8988T (cell line): ENCODE measurements around the gene CRNKL1.
A peak's percentile ranks its signal among the peaks of the same experiment; 100 is the strongest.

ENCODE experiments used
- DNase-seq: peaks from one replicate; pipeline ENCODE4 v3.0.0; 2011

Gene CRNKL1

GRCh38 chr20:20060234-20060998 lies 8.2 kb upstream of the CRNKL1 start:
- DNase-seq = no peak

- no peak for DNase-seq
These were observed 546 bp downstream of the CRNKL1 start for GRCh38 chr20:20051767-20052073.

GRCh38 chr20:20039752-20040387 lies 12.4 kb downstream of the CRNKL1 start:
- DNase-seq = no peak

- no peak for DNase-seq
These were observed 13.7 kb downstream of the CRNKL1 start for GRCh38 chr20:20038586-20038985.

- no peak for DNase-seq
These were observed 14.3 kb downstream of the CRNKL1 start for GRCh38 chr20:20037960-20038359.

- no peak for DNase-seq
These were observed 15.5 kb downstream of the CRNKL1 start for GRCh38 chr20:20036756-20037155.

GRCh38 chr20:20034486-20034885 lies 17.8 kb downstream of the CRNKL1 start:
- DNase-seq = no peak

GRCh38 chr20:20031790-20032189 lies 20.5 kb downstream of the CRNKL1 start:
- no peak for DNase-seq

- no peak for DNase-seq
These were observed 25.0 kb downstream of the CRNKL1 start for GRCh38 chr20:20027284-20027683.

- no peak for DNase-seq
These were observed 27.3 kb downstream of the CRNKL1 start for GRCh38 chr20:20024942-20025341.

GRCh38 chr20:20023395-20023794 lies 28.9 kb downstream of the CRNKL1 start:
- DNase-seq = no peak

- no peak for DNase-seq
These were observed 29.8 kb downstream of the CRNKL1 start for GRCh38 chr20:20022498-20022897.

GRCh38 chr20:20021835-20022234 lies 30.4 kb downstream of the CRNKL1 start:
- no peak for DNase-seq

- DNase-seq = no peak
These were observed 31.4 kb downstream of the CRNKL1 start for GRCh38 chr20:20020908-20021307.

- no peak for DNase-seq
These were observed 33.1 kb downstream of the CRNKL1 start for GRCh38 chr20:20019123-20019522.

GRCh38 chr20:20018366-20018765 lies 33.9 kb downstream of the CRNKL1 start:
- DNase-seq = no peak

- DNase-seq = no peak
These were observed 34.5 kb downstream of the CRNKL1 start for GRCh38 chr20:20017844-20018185.

- DNase-seq = peak; percentile 84
These were observed 35.0 kb downstream of the CRNKL1 start, which contains the start of gene NAA20 for GRCh38 chr20:20017001-20017843. Gene NAA20, plus strand, starts transcription at chr20:20017362. Its CDS starts 35 bp downstream, at chr20:20017397.

- DNase-seq = no peak
These were observed 37.6 kb downstream of the CRNKL1 start for GRCh38 chr20:20014659-20015058.

GRCh38 chr20:20012541-20012940 lies 39.7 kb downstream of the CRNKL1 start:
- no peak for DNase-seq

- no peak for DNase-seq
These were observed 41.4 kb downstream of the CRNKL1 start for GRCh38 chr20:20010639-20011500.

- DNase-seq = no peak
These were observed 42.4 kb downstream of the CRNKL1 start for GRCh38 chr20:20009784-20010253.

- no peak for DNase-seq
These were observed 46.9 kb downstream of the CRNKL1 start for GRCh38 chr20:20005342-20005741.
